CD1c-positive myeloid dendritic cell (primary cell): ENCODE data around the gene THUMPD1.
"Not testable (repeated sequence)": the region's sequence is repeated elsewhere in the genome, so short reads cannot be mapped to it uniquely, and the experiment has no call there.

Source experiments
- DNase-seq: peaks from one replicate; pipeline ENCODE4 v3.0.0-alpha.2; 2016; ENCODE audit errors: extremely low spot score

Gene THUMPD1

GRCh38 chr16:20695024-20695423, 46.6 kb downstream of the THUMPD1 start:
- no peak for DNase-seq

GRCh38 chr16:20694096-20694495, 47.5 kb downstream of the THUMPD1 start:
- DNase-seq: not testable (repeated sequence)

- no peak for DNase-seq
Measured at GRCh38 chr16:20689668-20690067, 52.0 kb downstream of the THUMPD1 start.

GRCh38 chr16:20683812-20684211, 57.8 kb downstream of the THUMPD1 start:
- DNase-seq: peak; percentile 11
